ENCODE results near the gene SZT2. TPM values are rescaled to one million over a fixed set of nuclear protein-coding genes. Genes with fewer than 3 reads are reported as not detected.

SZT2 gene
- total and polyA plus RNA-seq, 2 of the 13 experiments (the other 11 are each of a cell fraction or from before 2014, with no cell fraction given), result 8.0 to 8.8 TPM

- no peak for TF ChIP-seq ZNF34 (CRISPR knock-in tag; IDR thresholded peaks at IDR 0.05; ENCODE audit: borderline replicate concordance)
- TF ChIP-seq ZNF781 (CRISPR knock-in tag; IDR thresholded peaks at IDR 0.05; ENCODE audit: borderline replicate concordance, not compliant biosample characterization), result no peak
- TF ChIP-seq DNMT3B (CRISPR knock-in tag; conservative IDR thresholded peaks at IDR 0.05), result no peak
- TF ChIP-seq ZNF83 (CRISPR knock-in tag; IDR thresholded peaks at IDR 0.05; ENCODE audit: borderline replicate concordance), result no peak
- TF ChIP-seq ZNF546 (CRISPR knock-in tag; conservative IDR thresholded peaks at IDR 0.05), result 0 out of 2 replicates have a peak, but pooled peaks have one; percentile 50
- no peak for TF ChIP-seq PLRG1 (conservative IDR thresholded peaks at IDR 0.05)
- no peak for TF ChIP-seq TCF12 (IDR thresholded peaks at IDR 0.05)
- no peak for TF ChIP-seq TCF12 (CRISPR knock-in tag; IDR thresholded peaks at IDR 0.05)
- TF ChIP-seq POLR2AphosphoS5 (IDR thresholded peaks at IDR 0.05; ENCODE audit: low read depth, low read length), result peak; percentile 72
- peak; percentile 92 for TF ChIP-seq MAX (IDR thresholded peaks at IDR 0.05)
- TF ChIP-seq MBD4 (IDR thresholded peaks at IDR 0.05; ENCODE audit: borderline replicate concordance, low read length), result no peak
- peak; percentile 98 for TF ChIP-seq MXD4 (CRISPR knock-in tag; IDR thresholded peaks at IDR 0.05)
- TF ChIP-seq MTA1 (CRISPR knock-in tag; IDR thresholded peaks at IDR 0.05; ENCODE audit: borderline replicate concordance), result no peak
- no peak for TF ChIP-seq SP140L (CRISPR knock-in tag; IDR thresholded peaks at IDR 0.05; ENCODE audit: borderline replicate concordance)
- TF ChIP-seq TAF15 (IDR thresholded peaks at IDR 0.05; ENCODE audit: low read depth, low read length, poor library complexity, severe bottlenecking), result no peak
- no peak; the same call in 1 of the 2 replicates for TF ChIP-seq MIER3 (CRISPR knock-in tag; IDR thresholded peaks at IDR 0.05; ENCODE audit: borderline replicate concordance)
- no peak for TF ChIP-seq ZNF704 (CRISPR knock-in tag; IDR thresholded peaks at IDR 0.05; ENCODE audit: borderline replicate concordance)
- no peak for TF ChIP-seq PBX2 (CRISPR knock-in tag; IDR thresholded peaks at IDR 0.05)
- no peak for TF ChIP-seq SCMH1 (CRISPR knock-in tag; IDR thresholded peaks at IDR 0.05; ENCODE audit: borderline replicate concordance)
- peak; percentile 54; the same call in 1 of the 2 replicates for TF ChIP-seq REPIN1 (CRISPR knock-in tag; IDR thresholded peaks at IDR 0.05; ENCODE audit: borderline replicate concordance, low read depth)
- TF ChIP-seq ARID3A (IDR thresholded peaks at IDR 0.05; ENCODE audit: low read depth, low read length), result no peak
- no peak; the same call in 1 of the 2 replicates for TF ChIP-seq FOXJ3 (CRISPR knock-in tag; IDR thresholded peaks at IDR 0.05; ENCODE audit: borderline replicate concordance)
- no peak for TF ChIP-seq ZBTB21 (CRISPR knock-in tag; IDR thresholded peaks at IDR 0.05)
- TF ChIP-seq ASH2L (IDR thresholded peaks at IDR 0.05; ENCODE audit: insufficient read length, low read depth, low read length), result peak; percentile 41
- TF ChIP-seq KLF12 (CRISPR knock-in tag; IDR thresholded peaks at IDR 0.05; ENCODE audit: borderline replicate concordance), result no peak
- TF ChIP-seq FOSL1 (CRISPR knock-in tag; IDR thresholded peaks at IDR 0.05; ENCODE audit: borderline replicate concordance), result no peak
Observed at GRCh38 chr1:43358746-43359693, 30.7 kb upstream of the SZT2 start, which contains the start of gene CDC20 (continued).
